GM21717 (cell line): ENCODE measurements around the gene HLA-A.
"Not testable (repeated sequence)": the region's sequence is repeated elsewhere in the genome, so short reads cannot be mapped to it uniquely, and the experiment has no call there.

Experiments used
- ATAC-seq: cut with Tn5 transposase; IDR thresholded peaks from one replicate; pipeline ENCODE4 v1.9.1; 2021; ENCODE audit warnings: mild to moderate bottlenecking, moderate library complexity; ENCODE audit not compliant: unreplicated experiment

Gene HLA-A

DNA sequence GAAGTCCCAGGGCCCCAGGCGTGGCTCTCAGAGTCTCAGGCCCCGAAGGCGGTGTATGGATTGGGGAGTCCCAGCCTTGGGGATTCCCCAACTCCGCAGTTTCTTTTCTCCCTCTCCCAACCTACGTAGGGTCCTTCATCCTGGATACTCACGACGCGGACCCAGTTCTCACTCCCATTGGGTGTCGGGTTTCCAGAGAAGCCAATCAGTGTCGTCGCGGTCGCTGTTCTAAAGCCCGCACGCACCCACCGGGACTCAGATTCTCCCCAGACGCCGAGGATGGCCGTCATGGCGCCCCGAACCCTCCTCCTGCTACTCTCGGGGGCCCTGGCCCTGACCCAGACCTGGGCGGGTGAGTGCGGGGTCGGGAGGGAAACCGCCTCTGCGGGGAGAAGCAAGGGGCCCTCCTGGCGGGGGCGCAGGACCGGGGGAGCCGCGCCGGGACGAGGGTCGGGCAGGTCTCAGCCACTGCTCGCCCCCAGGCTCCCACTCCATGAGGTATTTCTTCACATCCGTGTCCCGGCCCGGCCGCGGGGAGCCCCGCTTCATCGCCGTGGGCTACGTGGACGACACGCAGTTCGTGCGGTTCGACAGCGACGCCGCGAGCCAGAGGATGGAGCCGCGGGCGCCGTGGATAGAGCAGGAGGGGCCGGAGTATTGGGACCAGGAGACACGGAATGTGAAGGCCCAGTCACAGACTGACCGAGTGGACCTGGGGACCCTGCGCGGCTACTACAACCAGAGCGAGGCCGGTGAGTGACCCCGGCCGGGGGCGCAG is at the start of gene HLA-A:
HLA-A (plus strand) TSS at position 258 of the 778 bp plus-strand sequence; CDS start at position 280, 22 bp downstream.
- peak; percentile 82 for ATAC-seq

DNA sequence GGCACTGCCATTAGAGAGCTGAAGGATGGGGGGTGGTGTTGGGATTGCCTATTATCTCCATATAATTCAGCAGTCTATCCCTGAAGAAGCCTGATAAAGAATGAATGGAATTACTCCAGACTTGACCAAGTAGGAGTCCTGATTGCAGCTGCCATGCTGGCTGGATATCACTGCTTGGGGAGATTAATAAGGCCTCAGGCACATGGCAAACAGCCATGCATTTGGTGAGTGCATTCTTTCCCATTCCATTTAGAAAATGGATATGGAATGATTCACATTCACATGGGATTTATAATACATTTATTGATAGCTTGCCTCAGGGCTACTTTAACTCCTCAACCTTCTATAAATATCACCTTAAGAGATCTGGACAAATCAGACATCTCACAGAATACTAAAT is 49.6 kb upstream of the HLA-A start:
- ATAC-seq: no peak

DNA sequence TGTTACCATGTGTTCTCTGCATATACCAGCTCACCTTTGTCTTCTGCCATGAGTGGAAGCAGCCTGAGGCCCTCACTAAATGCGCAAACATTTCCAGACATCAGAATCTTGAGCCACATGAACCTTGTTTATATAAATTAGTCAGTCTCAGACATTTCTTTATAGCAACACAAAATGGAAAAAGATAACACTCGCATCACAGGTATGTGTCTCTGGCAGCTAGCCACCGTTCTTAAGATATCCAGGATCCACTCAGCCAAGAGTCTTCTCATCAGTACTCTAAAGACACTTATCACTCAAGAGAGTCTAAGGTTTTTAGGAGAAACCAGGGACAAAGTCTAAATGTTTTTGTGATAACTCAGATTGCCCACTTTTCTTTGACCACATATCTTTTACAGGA is 43.1 kb upstream of the HLA-A start:
- no peak for ATAC-seq

DNA sequence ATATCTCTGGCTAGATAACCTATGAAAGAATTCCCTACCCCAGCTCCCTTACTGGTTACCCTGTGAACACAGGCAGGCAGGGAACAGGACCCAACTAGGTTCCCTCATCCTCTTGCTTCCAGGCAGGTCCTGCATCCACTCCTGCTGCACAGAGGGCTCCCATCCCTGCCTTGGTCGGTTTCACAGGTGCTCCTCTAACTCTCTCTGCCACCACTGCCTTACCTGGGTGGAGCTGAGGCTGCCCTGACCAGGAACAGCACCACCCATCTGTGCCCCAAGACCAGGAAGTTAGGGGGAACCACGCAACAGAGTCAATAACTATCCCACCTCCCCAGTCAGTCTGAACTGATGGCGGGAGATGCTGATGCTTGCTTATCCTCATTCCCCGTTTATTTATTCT is 37.0 kb upstream of the HLA-A start:
- no peak for ATAC-seq

DNA sequence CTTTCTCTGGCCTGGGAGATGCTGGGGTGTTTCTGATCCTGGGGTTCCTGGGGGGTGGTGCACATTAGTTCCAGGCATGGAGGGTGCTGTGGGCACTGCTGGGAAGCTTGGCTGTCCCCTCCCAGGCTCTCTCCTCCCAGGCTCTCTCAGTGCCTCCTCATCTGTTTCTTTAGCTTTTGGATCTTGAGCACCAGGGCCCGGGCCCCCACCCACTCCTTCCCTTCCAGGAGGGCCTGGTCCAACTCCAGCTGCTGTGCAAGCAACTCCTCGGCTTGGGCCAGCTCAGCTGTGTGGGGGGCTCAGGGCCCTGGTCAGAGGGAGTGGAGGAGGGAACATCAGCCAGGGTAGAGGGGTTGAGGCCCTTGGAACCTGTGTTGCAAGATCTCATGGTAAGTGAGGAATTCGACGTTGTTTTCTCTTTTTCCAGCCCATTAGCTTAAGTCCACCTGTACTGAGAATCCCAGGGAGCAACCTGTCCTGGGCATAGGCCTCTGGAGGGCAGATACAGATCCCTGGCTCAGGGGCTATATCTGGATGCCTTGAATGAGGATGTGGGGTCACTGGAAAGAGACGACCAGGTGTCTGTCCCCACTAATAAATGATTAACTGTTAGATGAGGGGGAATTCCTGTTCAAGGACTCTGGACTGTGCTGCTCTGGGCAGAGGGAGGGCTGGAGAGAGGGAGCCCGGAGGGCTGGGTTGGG is 34.5 kb upstream of the HLA-A start:
- no peak for ATAC-seq

DNA sequence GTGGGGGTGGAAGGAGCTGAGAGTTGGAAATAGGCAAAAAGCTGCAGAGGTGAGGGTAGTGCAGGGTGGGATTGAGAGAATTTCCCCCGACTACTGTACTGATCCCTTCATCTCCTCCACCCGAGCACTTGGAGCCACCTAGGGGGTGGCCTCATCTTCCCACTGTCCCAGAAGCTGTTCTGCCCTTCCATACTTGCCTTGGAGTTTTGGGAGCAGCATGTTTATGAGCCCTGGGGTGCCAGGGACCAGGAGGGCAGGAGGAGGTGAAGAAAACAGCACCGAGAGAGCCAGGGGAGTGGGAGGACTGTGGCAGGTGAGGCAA is 34.0 kb upstream of the HLA-A start:
- no peak for ATAC-seq

DNA sequence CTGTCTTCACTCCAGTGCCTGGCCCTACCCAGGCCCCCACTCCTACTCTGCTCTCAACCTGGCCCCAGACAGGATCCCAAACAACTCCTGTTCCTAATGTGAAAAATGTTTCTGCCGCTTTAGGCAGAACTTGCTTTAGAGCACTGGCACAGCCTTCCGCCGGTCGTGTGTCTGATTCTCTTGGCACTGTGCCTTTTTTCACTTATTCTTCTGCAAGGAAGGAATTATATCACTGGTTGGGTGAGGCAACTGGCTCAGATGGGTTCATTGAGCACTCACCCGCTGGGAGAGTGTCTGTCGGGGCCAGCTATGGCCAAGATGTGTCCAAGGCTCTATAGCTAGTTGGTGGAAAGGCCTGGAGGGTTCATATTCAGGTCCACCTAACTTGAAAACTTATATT is 33.6 kb upstream of the HLA-A start:
- no peak for ATAC-seq

DNA sequence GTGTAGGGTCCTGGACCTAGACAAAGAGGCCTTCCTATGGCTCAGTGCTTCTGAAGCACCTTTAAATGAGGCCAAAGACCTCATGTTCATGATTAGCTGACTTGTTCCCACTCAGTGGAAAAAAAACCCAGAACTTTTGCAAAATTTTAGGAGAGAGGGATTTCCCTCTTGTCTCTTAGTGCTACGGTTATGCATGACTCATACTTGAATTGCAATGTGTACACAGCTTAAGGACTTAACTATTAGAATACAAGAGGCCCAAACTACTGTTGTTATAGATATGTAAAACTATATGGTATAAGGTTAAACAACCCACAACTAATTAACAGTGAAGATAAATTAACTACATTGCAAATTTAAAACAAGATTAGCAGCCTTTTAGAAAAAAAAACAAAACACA is 32.3 kb upstream of the HLA-A start:
- no peak for ATAC-seq

DNA sequence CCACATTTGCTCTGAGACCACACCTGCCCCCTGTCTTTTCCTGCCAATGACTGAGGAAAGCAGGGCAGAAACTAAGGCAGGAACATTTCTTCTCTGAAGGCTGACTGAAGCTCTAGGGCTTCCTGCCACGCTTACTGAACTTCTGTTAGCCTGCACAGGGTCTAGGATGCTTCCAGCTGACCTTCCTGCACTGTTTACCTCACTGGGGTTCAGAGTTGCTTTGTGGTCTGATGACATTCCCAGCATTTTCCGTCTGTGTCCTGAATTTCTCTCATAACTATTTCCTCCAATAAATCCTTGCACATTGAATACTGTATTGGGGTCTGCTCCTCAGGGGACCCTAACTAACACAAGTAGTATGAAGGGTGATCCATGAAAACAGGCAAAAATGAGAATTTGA is 29.5 kb upstream of the HLA-A start:
- ATAC-seq: no peak

DNA sequence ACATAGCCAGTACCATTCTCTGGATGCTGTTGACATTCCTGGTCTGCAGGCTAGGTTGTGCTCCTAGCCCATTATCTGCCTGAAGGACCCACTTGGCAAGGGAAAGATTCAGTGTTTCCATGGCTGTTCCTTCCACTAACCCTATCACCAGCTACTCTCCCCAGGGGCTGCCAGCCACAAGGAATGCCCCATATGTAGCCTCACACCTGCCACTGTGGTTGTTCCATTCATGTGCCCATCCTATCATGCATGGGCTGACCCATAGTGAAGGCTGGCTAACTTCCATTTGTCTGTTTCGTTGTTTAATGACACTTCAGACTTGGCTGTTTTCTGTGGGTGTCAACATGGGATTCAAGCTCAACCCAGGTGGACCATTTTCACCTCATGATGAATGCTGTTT is 25.6 kb upstream of the HLA-A start:
- ATAC-seq: no peak

DNA sequence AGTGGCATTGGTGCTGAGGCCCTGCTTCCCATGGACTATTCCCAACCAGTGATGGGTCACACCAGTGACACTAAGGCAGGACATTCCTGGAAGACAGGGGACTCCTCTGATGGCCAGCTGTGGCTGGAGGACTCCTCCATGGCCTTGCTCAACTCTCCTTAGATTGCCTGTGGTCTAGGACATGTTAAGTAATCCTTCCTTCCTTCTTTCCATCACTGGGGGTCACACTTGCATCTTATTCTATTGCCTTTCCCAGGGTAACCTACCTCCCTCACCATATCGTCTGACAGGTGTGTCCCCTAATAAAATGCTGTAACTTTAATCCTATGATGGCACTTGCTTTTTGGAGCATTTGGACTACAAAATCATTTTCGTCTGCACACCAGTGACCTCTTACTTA is 24.5 kb upstream of the HLA-A start:
- ATAC-seq: no peak

DNA sequence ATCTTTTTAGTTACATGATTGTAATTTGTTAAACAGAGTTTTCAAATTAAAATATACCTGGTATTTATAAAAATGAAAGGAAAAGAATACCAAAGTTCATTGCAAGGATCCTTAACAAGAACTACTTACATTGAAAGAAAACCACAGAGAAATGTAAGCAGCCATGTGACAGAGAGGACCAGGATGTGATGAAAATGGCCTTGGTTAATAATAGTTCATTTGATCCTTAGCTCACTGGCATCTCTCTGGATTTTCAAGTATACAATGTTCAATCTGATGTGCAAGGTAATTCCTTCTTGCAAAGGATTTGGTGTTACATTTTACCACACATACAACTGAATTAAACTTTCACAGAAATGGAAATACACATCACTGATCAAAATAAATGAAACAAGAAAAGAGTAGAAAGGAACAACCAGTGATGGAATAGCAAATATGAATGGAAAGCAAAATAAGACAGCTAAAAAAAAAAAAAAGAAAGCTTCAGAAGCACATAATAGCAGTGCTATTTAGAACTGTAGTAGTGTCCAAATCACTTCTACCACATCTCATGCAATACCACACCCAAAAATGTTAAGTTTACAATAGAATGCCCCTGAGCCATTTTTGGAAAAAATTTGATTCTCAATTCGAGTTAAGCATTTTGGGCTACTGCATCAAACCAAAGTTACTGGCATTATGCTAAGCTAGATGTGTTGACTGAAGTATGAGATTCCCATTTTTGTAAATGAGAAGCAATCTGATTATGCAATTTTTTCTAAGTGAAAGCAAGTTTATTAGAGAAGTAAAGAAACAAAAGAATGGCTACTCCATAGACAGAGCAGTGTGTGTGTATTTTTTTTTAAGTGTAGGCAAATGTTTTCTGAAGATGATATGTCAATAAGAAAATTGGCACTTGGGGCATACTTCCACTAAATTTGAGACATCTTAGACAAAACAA is 22.6 kb upstream of the HLA-A start:
- no peak for ATAC-seq

DNA sequence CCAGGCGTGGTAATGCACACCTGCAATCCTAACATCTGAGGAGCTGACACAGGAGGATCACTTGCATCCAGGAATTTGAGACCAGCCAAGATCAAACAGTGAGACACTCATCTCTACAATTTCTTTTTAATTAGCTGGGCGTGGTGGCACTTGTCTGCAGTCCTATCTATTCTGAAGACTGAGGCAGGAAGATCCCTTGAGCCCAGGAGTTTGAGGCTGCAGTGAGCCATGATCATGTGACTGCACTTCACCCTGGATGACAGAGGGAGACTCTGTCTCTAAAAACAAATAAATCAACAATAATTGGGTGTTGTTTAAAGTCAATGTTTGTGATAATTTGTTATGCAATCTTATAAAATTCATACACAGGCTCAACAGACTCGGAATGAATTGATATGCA is 18.0 kb upstream of the HLA-A start:
- no peak for ATAC-seq

DNA sequence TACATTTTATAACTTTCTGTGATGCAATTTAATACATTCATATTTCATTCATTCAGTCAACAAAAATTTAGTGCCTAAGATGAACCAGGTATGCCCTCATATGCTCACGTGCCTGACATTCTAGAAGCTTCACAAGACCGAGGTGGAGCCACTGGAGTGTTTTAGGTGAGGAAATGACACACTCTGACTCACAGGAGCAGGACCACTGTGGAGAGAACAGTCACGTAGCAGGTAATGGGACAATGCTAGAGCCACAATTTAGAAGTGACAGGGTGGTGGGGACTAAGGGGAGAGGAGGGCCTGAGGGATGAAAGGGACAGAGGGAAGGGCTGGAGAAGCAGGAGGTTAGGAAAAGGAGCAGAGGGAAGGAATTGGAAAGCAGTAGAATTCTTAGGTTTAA is 17.6 kb upstream of the HLA-A start:
- ATAC-seq: no peak

DNA sequence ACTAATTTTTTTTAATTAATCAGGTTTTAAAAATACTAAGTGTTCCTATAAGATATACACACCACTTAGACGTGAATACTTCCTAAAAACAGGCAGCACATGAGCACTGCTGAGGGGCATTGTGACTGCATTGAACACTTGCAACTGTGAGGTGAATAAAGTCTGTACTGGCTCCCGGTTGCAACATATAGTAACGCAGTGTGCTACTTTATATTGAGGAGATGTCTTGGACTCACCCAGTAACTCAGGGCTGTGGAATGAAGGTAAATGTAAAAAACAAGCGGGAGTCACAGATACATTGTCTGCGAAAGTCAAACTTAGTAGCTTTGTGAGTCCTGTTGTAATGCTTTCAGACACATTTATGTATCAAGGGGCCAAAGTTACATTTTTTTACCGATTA is 17.0 kb upstream of the HLA-A start:
- no peak for ATAC-seq

DNA sequence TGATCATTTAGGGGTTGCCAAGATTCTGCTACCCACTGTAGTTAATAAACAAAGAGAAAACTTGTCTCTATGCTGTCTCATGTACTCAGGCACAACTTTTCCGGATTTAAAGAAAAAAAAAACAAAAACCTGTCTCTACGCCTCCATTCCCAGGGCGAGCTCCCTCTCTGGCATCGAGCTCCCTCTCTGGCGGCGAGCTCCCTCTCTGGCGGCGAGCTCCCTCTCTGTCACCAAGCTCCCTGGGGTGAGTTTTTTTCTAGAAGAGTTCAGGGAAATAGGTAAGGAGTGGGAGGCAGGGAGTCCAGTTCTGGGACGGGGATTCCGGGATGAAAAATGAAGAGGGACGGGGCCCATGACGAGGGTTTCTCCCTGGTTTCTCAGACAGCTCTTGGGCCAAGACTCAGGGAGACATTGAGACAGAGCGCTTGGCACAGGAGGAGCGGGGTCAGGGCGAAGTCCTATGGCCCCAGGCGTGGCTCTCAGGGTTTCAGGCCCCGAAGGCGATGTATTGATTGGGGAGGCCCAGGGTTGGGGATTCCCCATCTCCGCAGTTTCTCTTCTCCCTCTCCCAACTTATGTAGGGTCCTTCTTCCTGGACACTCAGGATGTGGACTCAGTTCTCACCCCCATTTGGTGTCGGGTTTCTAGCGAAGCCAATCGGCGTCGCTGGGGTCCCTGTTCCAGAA is 16.5 kb upstream of the HLA-A start:
- no peak for ATAC-seq

DNA sequence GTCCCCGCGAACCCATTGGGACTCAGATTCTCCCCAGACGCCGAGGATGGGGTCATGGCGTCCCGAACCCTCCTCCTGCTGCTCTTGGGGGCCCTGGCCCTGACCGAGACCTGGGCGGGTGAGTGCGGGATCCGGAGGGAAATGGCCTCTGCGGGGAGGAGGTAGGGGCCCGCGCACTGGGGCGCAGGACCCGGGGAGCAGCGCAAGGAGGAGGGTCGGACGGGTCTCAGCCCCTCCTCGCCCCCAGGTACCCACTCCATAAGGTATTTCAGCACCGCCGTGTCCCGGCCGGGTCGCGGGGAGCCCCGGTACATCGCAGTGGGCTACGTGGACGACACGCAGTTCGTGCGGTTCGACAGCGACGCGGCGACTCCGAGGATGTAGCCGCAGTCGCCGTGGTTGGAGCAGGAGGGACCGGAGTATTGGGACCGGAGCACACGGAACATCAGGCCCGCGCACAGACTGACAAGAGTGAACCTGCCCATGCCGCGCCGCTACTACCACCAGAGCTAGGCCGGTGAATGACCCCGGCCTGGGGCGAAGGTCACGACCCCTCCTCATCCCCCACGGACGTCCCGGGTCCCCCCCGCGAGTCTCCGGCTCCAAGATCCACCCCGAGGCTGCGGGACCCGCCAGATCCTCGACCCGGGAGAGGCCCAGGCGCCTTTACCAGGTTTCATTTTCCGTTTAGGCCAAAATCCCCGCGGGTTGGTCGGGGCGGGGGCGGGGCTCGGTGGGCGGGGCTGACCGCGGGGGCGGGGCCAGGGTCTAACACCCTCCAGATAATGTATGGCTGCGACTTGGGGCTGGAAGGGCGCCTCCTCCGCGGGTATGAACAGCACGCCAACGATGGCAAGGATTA is 15.7 kb upstream of the HLA-A start:
- peak; percentile 75 for ATAC-seq

DNA sequence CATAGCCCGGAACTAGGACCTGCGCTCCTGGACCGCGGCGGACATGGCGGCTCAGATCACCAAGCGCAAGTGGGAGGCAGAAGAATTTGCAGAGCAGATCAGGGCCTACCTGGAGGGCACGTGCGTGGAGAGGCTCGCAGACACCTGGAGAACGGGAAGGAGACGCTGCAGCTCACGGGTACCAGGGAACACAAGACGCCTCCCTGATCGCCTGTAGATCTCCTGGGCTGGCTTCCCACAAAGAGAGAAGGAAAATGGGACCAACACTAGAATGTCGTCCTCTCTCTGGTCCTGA is 15.1 kb upstream of the HLA-A start:
- no peak for ATAC-seq

DNA sequence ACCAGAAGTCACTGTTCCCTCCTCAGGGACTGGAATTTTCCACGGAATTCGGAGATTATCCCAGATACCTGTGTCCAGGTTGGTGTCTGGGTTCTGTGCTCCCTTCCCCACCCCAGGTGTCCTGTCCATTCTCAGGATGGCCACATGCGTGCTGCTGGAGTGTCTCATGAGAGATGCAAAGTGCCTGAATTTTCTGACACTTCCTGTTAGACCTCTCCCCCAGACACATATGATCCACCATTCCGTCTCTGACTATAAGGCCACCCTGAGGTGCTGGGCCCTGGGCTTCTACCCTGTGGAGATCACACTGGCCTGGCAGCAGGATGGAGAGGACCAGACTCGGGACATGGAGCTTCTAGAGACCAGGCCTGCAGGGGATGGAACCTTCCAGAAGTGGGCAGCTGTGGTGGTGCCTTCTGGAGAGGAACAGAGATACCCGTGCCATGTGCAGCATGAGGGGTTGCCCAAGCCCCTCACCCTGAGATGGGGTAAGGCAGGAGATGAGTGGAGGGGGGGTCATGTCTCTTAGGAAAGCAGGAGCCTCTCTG is 14.4 kb upstream of the HLA-A start:
- no peak for ATAC-seq

DNA sequence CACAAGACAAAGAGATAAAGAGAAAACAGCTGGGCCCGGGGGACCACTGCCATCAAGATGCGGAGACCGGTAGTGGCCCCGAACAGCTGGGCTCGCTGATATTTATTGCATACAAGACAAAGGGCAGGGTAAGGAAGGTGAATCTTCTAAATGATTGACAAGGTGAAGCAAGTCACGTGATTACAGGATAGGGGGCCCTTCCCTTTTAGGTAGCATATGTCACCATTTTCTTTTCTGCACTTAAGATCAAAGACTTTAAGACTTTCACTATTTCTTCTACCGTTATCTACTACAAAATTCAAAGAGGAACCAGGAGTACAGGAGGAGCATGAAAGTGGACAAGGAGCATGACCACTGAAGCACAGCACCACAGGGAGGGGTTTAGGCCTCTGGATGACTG is 12.3 kb upstream of the HLA-A start:
- ATAC-seq: not testable (repeated sequence)
